Common myeloid progenitor, CD34-positive (primary cell): ENCODE data around the gene GALNT2.

Source experiments
- CTCF ChIA-PET: fragments of 350-600 bp; sonication (Branson Sonifier 250); formaldehyde crosslinking; loops from one replicate; lab custom pipeline; 2021; ENCODE audit warnings: antibody characterized with exemption; lab: Charles Lee
- POLR2A ChIA-PET: fragments of 350-600 bp; sonication (Branson Sonifier 250); formaldehyde crosslinking; loops from one replicate; lab custom pipeline; 2021; ENCODE audit warnings: antibody characterized with exemption; lab: Charles Lee
- DNase-seq, 3 donors: peaks; one replicate each; pipeline versions ENCODE4 v3.0.0 to v3.0.0-alpha.2; 2013
- H3K27ac ChIP-seq, 2 experiments: 1 replicate in 1 of 2; 2 replicates in 1 of 2; pipeline ENCODE4 v1.7.0; 2013; ENCODE audit warnings: inconsistent platforms in 2 of 2, low read length in 2 of 2, mild to moderate bottlenecking in 2 of 2, low read depth in 1 of 2, moderate library complexity in 1 of 2; ENCODE audit not compliant: severe bottlenecking in 2 of 2, insufficient read depth in 1 of 2, poor library complexity in 1 of 2
- H3K27me3 ChIP-seq, 5 experiments: replicated peaks in 2 of 5; 1 replicate in 3 of 5; 2 replicates in 2 of 5; pipeline versions ENCODE4 v1.6.1 to v1.7.0; 2013; ENCODE audit warnings: low read length in 4 of 5, mild to moderate bottlenecking in 2 of 5, moderate library complexity in 2 of 5, inconsistent platforms in 1 of 5; ENCODE audit not compliant: insufficient read depth in 5 of 5, control insufficient read depth in 4 of 5
- H3K36me3 ChIP-seq, 4 experiments: 1 replicate in 2 of 4; 2 replicates in 2 of 4; pipeline versions ENCODE4 v1.6.1 to v1.7.0; 2013; ENCODE audit warnings: low read length in 3 of 4, control low read depth in 1 of 4, mild to moderate bottlenecking in 1 of 4; ENCODE audit not compliant: control insufficient read depth in 4 of 4, insufficient read depth in 4 of 4
- H3K4me1 ChIP-seq, 4 experiments: 1 replicate in 3 of 4; 2 replicates in 1 of 4; pipeline versions ENCODE4 v1.6.1 to v1.7.1; 2013; ENCODE audit warnings: low read length in 3 of 4, mild to moderate bottlenecking in 3 of 4, control low read depth in 1 of 4, inconsistent platforms in 1 of 4, moderate library complexity in 1 of 4; ENCODE audit not compliant: control insufficient read depth in 4 of 4, insufficient read depth in 4 of 4; ENCODE audit errors: control extremely low read depth in 1 of 4
- H3K4me3 ChIP-seq, 7 experiments: 1 replicate in 4 of 7; 2 replicates in 3 of 7; pipeline versions ENCODE4 v1.5.1 to v1.7.0; 2013; ENCODE audit warnings: mild to moderate bottlenecking in 7 of 7, low read length in 6 of 7, moderate library complexity in 6 of 7, inconsistent platforms in 2 of 7, low read depth in 2 of 7, control low read depth in 1 of 7; ENCODE audit not compliant: insufficient read depth in 4 of 7, control insufficient read depth in 1 of 7; ENCODE audit errors: extremely low read depth in 1 of 7
- H3K9me3 ChIP-seq, 5 experiments: 1 replicate in 4 of 5; 2 replicates in 1 of 5; pipeline versions ENCODE4 v1.6.1 to v1.7.1; 2013; ENCODE audit warnings: low read length in 4 of 5, mild to moderate bottlenecking in 2 of 5, inconsistent platforms in 1 of 5, low read depth in 1 of 5, moderate library complexity in 1 of 5; ENCODE audit not compliant: control insufficient read depth in 4 of 5, insufficient read depth in 2 of 5; ENCODE audit errors: control extremely low read depth in 1 of 5
- WGBS: methylation state at CpG from one replicate; pipeline ENCODE4 v1.1.5; 2013; ENCODE audit not compliant: insufficient coverage; 5-methylcytosine and 5-hydroxymethylcytosine counted together

Gene GALNT2

GRCh38 chr1:230186874-230187273 is 119.8 kb downstream of the GALNT2 start:
- POLR2A ChIA-PET, result interaction anchor here (0.7 kb wide), 1 partner anchor 17 kb away, joined by 3 read pairs; no protein-coding TSS in a partner anchor

GRCh38 chr1:230187290-230187689 is 120.3 kb downstream of the GALNT2 start:
- CTCF ChIA-PET, result interaction anchor here (0.8 to 1.7 kb wide), 5 partner anchors 8 to 101 kb away, joined by 3 to 6 read pairs (median 3); no protein-coding TSS in a partner anchor
- peaks cover 0 to 3% (median 1%) of the 10 kb centered on the region in 4 experiments for H3K36me3 ChIP-seq
- 93% methylated on average over 4 of the region's 5 CpGs for WGBS
- no peaks in the 10 kb centered on the region for H3K27me3 ChIP-seq
- no peak overlapping the region for H3K4me3 ChIP-seq
- peak overlapping the region in 1 of 2 experiments; percentile 7 for H3K27ac ChIP-seq
- POLR2A ChIA-PET, result interaction anchor here (0.7 kb wide), 1 partner anchor 18 kb away, joined by 3 read pairs; no protein-coding TSS in a partner anchor
- peaks cover 19 to 76% (median 42%) of the 10 kb centered on the region in 4 experiments for H3K4me1 ChIP-seq
- H3K9me3 ChIP-seq, result no peaks in the 10 kb centered on the region
- no peak for DNase-seq

More at GRCh38 chr1:230186874-230187273, 119.8 kb downstream of the GALNT2 start:
- no peak overlapping the region for H3K4me3 ChIP-seq
- peak overlapping the region in 1 of 2 experiments; percentile 7 for H3K27ac ChIP-seq
- H3K36me3 ChIP-seq, result peaks cover 0 to 3% (median 1%) of the 10 kb centered on the region in 4 experiments
- CTCF ChIA-PET, result interaction anchor here (0.8 to 2.0 kb wide), 6 partner anchors 9 to 100 kb away, joined by 3 to 6 read pairs (median 4); no protein-coding TSS in a partner anchor
- WGBS, result 0% methylated on average over 2 of the region's 4 CpGs
- H3K4me1 ChIP-seq, result peaks cover 19 to 72% (median 39%) of the 10 kb centered on the region in 4 experiments
- DNase-seq, result peak; percentile 47 to 96 (median 94)
- no peaks in the 10 kb centered on the region for H3K9me3 ChIP-seq
- H3K27me3 ChIP-seq, result no peaks in the 10 kb centered on the region

- peaks cover 0 to 3% (median 1%) of the 10 kb centered on the region in 4 experiments for H3K36me3 ChIP-seq
- H3K27me3 ChIP-seq, result no peaks in the 10 kb centered on the region
- ChIA-PET CTCF (no interaction called here), POLR2A (no interaction called here)
- no peak overlapping the region for H3K4me3 ChIP-seq
- WGBS, result 88% methylated on average over 6 of the region's 6 CpGs
- H3K4me1 ChIP-seq, result peaks cover 19 to 80% (median 43%) of the 10 kb centered on the region in 4 experiments
- DNase-seq, result no peak
- no peaks in the 10 kb centered on the region for H3K9me3 ChIP-seq
- H3K27ac ChIP-seq, result no peak overlapping the region
Measured at GRCh38 chr1:230188826-230189225, 121.8 kb downstream of the GALNT2 start.

- Histone ChIP-seq H3K36me3 (peaks cover 0 to 3% (median 1%) of the 10 kb centered on the region in 4 experiments), H3K4me3 (no peak overlapping the region), H3K27me3 (no peaks in the 10 kb centered on the region), H3K9me3 (no peaks in the 10 kb centered on the region), H3K4me1 (peaks cover 19 to 80% (median 43%) of the 10 kb centered on the region in 4 experiments), H3K27ac (no peak overlapping the region)
- no peak for DNase-seq
- CTCF ChIA-PET, result no interaction called here
- 85% methylated on average over 7 of the region's 8 CpGs for WGBS
- POLR2A ChIA-PET, result no interaction called here
Measured at GRCh38 chr1:230189341-230189740, 122.3 kb downstream of the GALNT2 start.

- CTCF ChIA-PET, result no interaction called here
- Histone ChIP-seq H3K9me3 (no peaks in the 10 kb centered on the region), H3K4me1 (peaks cover 19 to 80% (median 43%) of the 10 kb centered on the region in 4 experiments), H3K4me3 (no peak overlapping the region), H3K36me3 (peaks cover 0 to 3% (median 1%) of the 10 kb centered on the region in 4 experiments), H3K27me3 (no peaks in the 10 kb centered on the region), H3K27ac (peak overlapping the region in 1 of 2 experiments; percentile 9)
- DNase-seq, result no peak
- POLR2A ChIA-PET, result no interaction called here
- WGBS, result 80% methylated on average over 4 of the region's 5 CpGs
Measured at GRCh38 chr1:230189824-230190223, 122.8 kb downstream of the GALNT2 start.

GRCh38 chr1:230191079-230191804 is 124.2 kb downstream of the GALNT2 start:
- Histone ChIP-seq H3K9me3 (no peaks in the 10 kb centered on the region), H3K4me1 (peaks cover 10 to 74% (median 35%) of the 10 kb centered on the region in 4 experiments), H3K4me3 (no peak overlapping the region), H3K36me3 (peaks cover 0 to 9% (median 2%) of the 10 kb centered on the region in 4 experiments), H3K27me3 (no peaks in the 10 kb centered on the region), H3K27ac (peak overlapping the region; percentile 9 to 52)
- peak; percentile 80 to 96 (median 94) for DNase-seq
- CTCF ChIA-PET, result interaction anchor here (0.8 to 1.5 kb wide), 4 partner anchors 14 to 125 kb away, joined by 3 to 4 read pairs (median 3); partner anchors contain the start of gene GALNT2
- WGBS, result 34% methylated on average over 8 of the region's 9 CpGs
- POLR2A ChIA-PET, result no interaction called here
